Embryonic facial prominence (tissue), 1 donor: ENCODE results near the gene FAM107B.

Experiments used
- DNase-seq: peaks from one replicate; pipeline ENCODE4 v3.0.0-alpha.2; 2016; ENCODE audit errors: extremely low spot score

FAM107B gene

DNA sequence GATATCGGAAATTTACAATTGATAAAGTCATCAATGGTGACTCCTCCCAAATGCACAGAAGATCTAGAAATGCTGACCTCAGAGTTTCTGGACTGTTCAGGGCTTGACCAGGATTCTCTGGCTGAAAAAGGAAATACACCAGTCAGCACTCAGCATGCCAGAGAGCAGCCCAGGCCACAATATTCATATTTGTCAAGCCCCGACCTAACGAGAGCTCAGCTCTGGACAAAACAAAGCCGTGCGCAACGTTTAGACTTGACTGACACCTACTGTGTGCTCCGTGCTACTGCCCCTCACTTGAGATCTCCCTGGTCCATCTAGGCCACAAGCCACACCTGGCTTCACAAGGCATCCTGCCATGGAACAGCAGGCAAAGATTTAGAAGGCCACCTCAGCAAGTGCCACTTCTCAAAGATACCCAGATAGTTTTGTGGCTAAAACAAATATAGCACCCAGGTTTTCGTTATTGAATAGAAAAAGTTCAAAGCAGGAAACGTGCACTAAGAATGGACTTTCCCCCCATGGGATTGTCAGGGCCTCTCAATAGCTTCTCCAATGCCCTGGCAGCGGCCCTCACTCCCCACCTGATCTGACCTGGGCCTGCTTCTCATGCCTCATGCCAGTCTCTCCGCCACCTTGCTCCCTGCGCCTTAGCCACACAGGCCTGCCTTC lies 218.3 kb downstream of the FAM107B start:
- no peak for DNase-seq

GRCh38 chr10:14555807-14556206 lies 218.9 kb downstream of the FAM107B start:
- DNase-seq = no peak

DNA sequence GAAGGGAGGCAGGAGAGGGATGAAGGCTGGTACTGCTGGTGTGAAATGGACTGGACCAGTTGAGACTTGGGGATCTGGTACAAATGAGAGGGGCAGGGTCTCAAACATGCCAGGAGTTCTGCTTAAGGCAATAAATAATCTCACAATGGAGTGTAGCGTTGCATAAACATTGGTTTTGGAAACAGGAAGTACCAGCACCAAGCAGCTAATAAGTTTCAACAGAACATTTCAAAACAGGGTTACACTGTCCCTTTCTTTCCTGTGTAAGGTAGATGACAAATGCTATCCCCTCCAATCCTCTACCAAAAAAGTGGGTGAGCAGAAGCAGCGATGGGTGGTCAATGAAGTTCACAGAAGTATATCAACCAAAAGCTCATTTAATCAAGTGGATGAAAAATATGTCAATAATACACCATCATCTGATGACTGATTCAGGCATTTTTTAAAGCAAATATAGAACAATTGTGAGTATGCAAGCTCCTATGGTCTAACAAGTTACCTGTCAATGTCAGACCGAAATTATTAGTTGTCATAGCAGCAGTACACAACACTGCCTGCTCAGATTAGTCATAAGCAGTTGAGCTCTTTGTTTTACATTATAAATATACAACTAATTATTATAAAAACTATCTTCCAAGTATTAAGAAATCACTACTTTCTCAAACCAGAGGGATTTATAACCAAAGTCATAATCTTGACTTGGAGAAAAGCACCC lies 220.0 kb downstream of the FAM107B start:
- DNase-seq = no peak

DNA sequence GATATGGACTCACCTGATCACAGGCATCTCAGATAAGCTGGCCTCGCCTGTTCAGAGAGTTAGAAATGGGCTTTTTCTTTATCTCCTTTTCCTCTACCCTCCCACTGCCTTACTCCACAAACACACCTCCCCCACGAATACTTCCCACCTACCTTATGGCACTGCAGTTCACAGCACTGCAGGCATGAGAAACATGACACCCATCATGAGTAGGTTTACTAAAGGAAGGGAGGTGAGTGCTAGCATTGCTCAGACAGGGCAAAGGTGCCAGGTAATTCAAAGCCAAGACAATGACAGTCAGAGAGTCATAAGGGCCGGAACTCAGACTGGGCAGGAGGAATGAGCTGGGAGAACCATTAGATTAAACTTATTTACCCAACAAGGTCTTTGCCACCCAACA lies 220.6 kb downstream of the FAM107B start:
- no peak for DNase-seq

GRCh38 chr10:14553448-14553847 lies 221.2 kb downstream of the FAM107B start:
- DNase-seq = no peak

GRCh38 chr10:14552015-14552414 lies 222.7 kb downstream of the FAM107B start:
- no peak for DNase-seq

- no peak for DNase-seq
These were observed 224.2 kb downstream of the FAM107B start for GRCh38 chr10:14550471-14550981.

DNA sequence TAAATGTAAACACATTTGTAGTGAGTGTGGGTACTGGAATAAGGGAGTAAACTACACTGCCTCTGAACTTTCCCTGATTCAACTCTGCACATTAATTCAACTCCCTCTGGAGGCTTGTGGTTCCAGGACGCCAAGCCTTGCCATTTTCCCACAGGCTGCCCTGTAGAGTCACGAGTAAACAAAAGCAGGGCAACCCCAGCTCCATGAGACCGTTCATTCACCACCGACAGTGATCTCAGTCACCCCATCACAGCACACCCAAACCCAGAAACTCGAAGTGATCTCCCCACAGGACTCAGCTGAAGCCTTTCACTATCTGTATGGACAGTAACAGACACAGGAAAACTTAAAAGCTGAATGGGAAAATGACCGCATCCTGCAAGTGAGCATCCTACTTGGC lies 225.2 kb downstream of the FAM107B start:
- DNase-seq = no peak

DNA sequence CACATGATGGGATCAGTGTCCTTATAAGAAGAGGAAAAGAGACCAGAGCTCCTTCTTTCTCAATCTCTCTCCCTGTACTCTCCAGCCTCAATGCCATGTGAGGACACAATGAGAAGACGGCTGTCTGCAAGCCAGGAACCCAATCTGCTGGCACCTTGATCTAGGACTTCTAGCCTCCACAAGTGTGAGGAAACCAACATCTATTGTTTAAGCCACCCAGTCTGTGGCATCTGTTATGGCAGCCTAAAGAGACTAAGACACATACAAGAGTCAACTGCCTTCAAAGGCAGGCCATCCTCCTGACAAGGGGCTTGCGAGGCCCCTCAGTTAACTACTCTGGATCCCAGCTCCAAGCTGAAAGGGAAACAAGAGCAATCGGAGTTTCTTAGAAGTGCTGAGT lies 225.7 kb downstream of the FAM107B start:
- DNase-seq = no peak

GRCh38 chr10:14548474-14548873 lies 226.2 kb downstream of the FAM107B start:
- DNase-seq = no peak

GRCh38 chr10:14547816-14548215 lies 226.9 kb downstream of the FAM107B start:
- no peak for DNase-seq

- no peak for DNase-seq
These were observed 228.9 kb downstream of the FAM107B start for GRCh38 chr10:14545827-14546226.

DNA sequence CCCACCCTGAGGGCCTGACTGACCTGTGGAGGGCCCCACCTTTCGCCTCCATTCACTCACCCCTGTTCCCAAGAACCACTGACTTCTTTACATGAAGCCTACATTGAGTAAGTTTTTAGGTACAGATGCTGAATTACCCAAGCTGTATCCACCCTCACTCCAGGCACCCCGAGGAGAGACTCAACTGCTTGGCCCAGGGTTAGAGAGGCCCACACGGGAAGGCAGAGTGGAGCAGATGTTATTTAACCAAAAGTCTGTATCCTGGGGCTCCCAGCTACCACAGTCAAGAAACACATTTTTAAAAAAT lies 230.8 kb downstream of the FAM107B start:
- DNase-seq = no peak

DNA sequence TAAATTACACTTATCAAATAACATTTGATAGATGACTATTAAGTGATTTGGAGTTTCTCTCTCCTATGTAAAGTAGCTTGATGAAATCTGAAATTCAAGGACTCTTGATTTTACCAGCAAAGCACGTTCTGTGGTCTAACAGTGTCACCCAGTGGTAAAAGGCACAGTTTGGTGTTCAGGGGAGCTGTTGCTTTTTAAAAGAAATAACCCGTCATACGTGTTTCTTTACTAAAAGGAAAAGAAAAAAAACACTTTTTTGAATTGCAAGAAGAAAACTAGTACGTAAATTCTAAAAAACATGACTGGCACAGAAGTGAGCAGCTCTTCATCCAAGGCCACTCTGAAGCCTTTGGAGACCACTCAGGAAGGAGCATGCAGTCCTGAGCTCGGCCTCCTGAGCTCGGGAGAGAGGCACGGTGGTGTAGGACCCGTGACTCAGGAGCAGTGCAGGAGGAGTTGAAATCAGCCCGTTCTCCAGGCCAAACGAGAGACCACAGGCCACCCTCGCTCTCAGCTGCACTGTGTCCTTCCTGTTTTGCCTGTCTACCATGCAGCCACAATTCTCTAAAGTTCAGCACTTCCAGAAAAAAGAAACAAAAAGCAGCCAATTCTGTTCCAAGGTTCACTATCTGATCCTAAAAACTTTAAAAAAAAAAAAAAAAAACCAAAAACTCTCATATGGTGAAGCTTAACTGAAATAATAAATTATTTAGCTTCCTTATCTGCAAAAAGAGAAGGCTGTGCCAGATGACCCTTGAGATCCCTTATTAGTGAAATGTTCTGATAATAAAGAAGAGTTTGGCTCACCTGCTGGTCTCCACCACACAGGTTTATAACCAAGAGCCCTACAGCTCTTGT lies 231.4 kb downstream of the FAM107B start:
- no peak for DNase-seq

- no peak for DNase-seq
These were observed 233.3 kb downstream of the FAM107B start for GRCh38 chr10:14541379-14541778.

DNA sequence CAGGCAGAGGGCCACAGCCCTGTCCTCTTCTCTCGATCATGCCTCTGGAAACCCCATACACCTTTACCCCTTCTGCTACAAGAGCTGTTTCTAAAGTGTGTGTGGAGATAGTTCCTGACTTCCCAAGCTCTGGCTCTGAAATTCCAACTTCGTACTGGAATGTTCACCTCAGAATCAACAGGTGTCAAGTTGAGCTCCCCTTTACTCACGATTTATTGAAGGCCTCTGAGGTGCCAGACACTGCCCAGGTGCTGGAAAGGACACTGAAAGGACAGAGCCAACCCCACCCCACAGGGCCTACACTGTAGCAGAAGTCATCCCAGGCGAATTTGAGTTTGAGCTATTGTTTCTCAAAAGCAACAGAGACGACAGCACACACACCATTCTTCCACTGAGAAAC lies 234.1 kb downstream of the FAM107B start:
- DNase-seq = no peak

GRCh38 chr10:14540062-14540461 lies 234.6 kb downstream of the FAM107B start:
- no peak for DNase-seq

DNA sequence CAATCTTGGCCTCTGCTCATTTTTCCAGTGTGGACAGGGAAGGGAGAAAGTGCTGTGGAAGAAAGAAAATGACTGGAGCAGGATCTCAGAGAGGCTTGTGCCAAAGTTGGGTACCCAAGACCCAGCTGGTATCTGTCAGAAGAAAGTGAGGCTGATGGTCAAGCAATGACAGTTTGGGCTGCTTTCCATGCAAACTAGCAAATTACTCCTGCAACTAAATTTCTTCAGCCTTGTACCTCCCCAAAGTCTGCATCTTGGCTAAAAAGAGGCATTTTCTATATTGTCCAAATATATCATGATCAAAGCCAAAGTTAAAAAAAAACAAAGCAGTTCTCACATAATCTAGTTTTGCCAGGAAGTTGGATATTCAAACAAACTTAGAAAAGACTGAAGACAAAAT lies 235.5 kb downstream of the FAM107B start:
- no peak for DNase-seq

GRCh38 chr10:14536241-14537213 lies 238.2 kb downstream of the FAM107B start:
- no peak for DNase-seq

- no peak for DNase-seq
These were observed 239.1 kb downstream of the FAM107B start for GRCh38 chr10:14535457-14536130.

DNA sequence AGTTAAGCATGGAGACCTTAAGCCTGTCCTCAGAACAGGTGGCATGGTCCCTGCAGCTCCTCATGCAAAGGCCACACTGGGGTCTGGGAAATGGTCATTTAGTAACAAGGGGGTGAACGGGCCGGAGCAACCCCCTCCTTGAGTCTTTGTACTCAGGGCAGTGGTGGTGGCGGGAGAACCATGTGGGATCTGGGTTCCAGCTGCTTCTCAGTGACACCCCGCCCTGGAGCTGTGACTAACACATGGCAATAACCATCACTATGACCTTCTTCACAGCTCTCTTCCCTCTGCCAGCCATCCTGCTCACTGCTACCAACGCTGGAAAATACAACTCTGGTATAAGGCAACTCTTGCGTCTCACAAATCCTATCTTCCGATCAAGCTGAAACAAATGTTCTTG lies 240.5 kb downstream of the FAM107B start:
- DNase-seq = no peak
